Endothelial cell of umbilical vein (primary cell): ENCODE results near the gene COL19A1. TPM values are rescaled to one million over a fixed set of nuclear protein-coding genes. Genes with fewer than 3 reads are reported as not detected.

Source experiments
- BruUV-seq: library from RNA; stranded (reverse); fragments of 400-500 nt; replicated peaks from 2 replicates; lab custom pipeline; 2021; lab: Mats Ljungman, UMichigan
- CTCF ChIA-PET: fragments of 300-600, 350-600 bp; sonication (Branson Sonifier 250); formaldehyde crosslinking; loops from one replicate; lab custom pipeline; 2021; ENCODE audit warnings: antibody characterized with exemption, inconsistent platforms; lab: Charles Lee
- POLR2A ChIA-PET: fragments of 300-600, 350-600 bp; sonication (Branson Sonifier 250); formaldehyde crosslinking; loops from one replicate; lab custom pipeline; 2021; ENCODE audit warnings: antibody characterized with exemption, inconsistent platforms; lab: Charles Lee
- DNase-seq: peaks from one replicate; pipeline ENCODE4 v3.0.0-alpha.2; 2011; ENCODE audit warnings: low read depth, low spot score
- FAIRE-seq: peaks from 2 replicates; lab custom pipeline; 2011; peaks lifted over from hg19 to GRCh38; lab: Jason Lieb, UNC
- H2AFZ ChIP-seq: 2 replicates; pipeline ENCODE4 v1.6.0; 2012; ENCODE audit warnings: low read depth, low read length, control low read depth, inconsistent platforms
- H3K27ac ChIP-seq: 2 replicates; pipeline ENCODE4 v1.5.1; 2011; ENCODE audit warnings: low read depth, mild to moderate bottlenecking, control low read depth, low read length, moderate library complexity; ENCODE audit not compliant: insufficient read depth
- H3K27me3 ChIP-seq, 2 experiments: 2 replicates each; pipeline versions ENCODE4 v1.6.0 to v1.6.1; 2011; ENCODE audit warnings: low read length in 2 of 2, mixed read lengths in 1 of 2; ENCODE audit not compliant: control insufficient read depth in 2 of 2, insufficient read depth in 2 of 2
- H3K36me3 ChIP-seq, 2 experiments: 2 replicates in 1 of 2; 3 replicates in 1 of 2; pipeline ENCODE4 v1.5.1; 2011; ENCODE audit warnings: low read length in 2 of 2, mild to moderate bottlenecking in 1 of 2, moderate library complexity in 1 of 2; ENCODE audit not compliant: control insufficient read depth in 2 of 2, insufficient read depth in 2 of 2; ENCODE audit errors: extremely low read depth in 1 of 2
- H3K4me1 ChIP-seq: 3 replicates; pipeline ENCODE4 v1.5.1; 2011; ENCODE audit warnings: mild to moderate bottlenecking, low read length; ENCODE audit not compliant: control insufficient read depth, insufficient read depth; ENCODE audit errors: extremely low read depth
- H3K4me2 ChIP-seq: 2 replicates; pipeline ENCODE4 v1.6.1; 2011; ENCODE audit warnings: low read length, control low read depth, mixed read lengths; ENCODE audit not compliant: insufficient read depth
- H3K4me3 ChIP-seq, 3 experiments: fragments of 200-600 bp in 1 of 3; sonication (generic), shearing (Covaris generic) in 1 of 3; replicated peaks in 1 of 3; 2 replicates each; pipeline ENCODE4 v1.5.1; 2011 to 2016; ENCODE audit warnings: control low read depth in 3 of 3, low read length in 3 of 3, mild to moderate bottlenecking in 2 of 3, inconsistent platforms in 1 of 3, low read depth in 1 of 3, moderate library complexity in 1 of 3; ENCODE audit not compliant: insufficient read depth in 1 of 3
- H3K79me2 ChIP-seq: 2 replicates; pipeline ENCODE4 v1.6.0; 2012; ENCODE audit warnings: low read length, inconsistent platforms; ENCODE audit not compliant: control insufficient read depth, insufficient read depth
- H3K9ac ChIP-seq: replicated peaks from 2 replicates; pipeline ENCODE3; 2011; ENCODE audit warnings: low read length, control low read depth; ENCODE audit not compliant: insufficient read depth; ENCODE audit errors: extremely low read depth
- H3K9me1 ChIP-seq: replicated peaks from 3 replicates; pipeline ENCODE4 v1.6.0; 2011; ENCODE audit warnings: mild to moderate bottlenecking, low read length; ENCODE audit not compliant: control insufficient read depth, insufficient read depth; ENCODE audit errors: extremely low read depth
- H3K9me3 ChIP-seq: replicated peaks from 2 replicates; pipeline ENCODE4 v1.5.1; 2012; ENCODE audit warnings: low read length, inconsistent platforms; ENCODE audit not compliant: control insufficient read depth, insufficient read depth
- H4K20me1 ChIP-seq: replicated peaks from 2 replicates; pipeline ENCODE3; 2011; ENCODE audit warnings: mild to moderate bottlenecking, low read length; ENCODE audit not compliant: control insufficient read depth, insufficient read depth; ENCODE audit errors: extremely low read depth
- GATA2 ChIP-seq: IDR thresholded peaks from 2 replicates; pipeline ENCODE4 v1.7.0; 2011; ENCODE audit warnings: low read depth, mild to moderate bottlenecking, moderate library complexity, mixed read lengths, low read length; ENCODE audit not compliant: insufficient read length, insufficient read depth
- JUN ChIP-seq: IDR thresholded peaks from 2 replicates; pipeline ENCODE4 v1.6.1; 2011; ENCODE audit warnings: borderline replicate concordance, low read depth; ENCODE audit not compliant: insufficient read length, insufficient read depth
- MYC ChIP-seq: IDR thresholded peaks from one replicate; pipeline ENCODE4 v1.6.1; 2011; ENCODE audit warnings: mild to moderate bottlenecking, low read depth, low read length
- POLR2A ChIP-seq: IDR thresholded peaks from 2 replicates; pipeline ENCODE4 v1.6.1; 2012; ENCODE audit warnings: low read depth, mild to moderate bottlenecking, control low read depth, low read length
- POLR2AphosphoS5 ChIP-seq: IDR thresholded peaks from 2 replicates; pipeline ENCODE4 v1.6.1; 2012; ENCODE audit warnings: low read depth, mild to moderate bottlenecking, control low read depth, low read length, moderate library complexity; ENCODE audit not compliant: insufficient read depth
- dilution Hi-C: fragments of 300-500 bp; cut with MboI; formaldehyde crosslinking; loops from one replicate; pipeline ENCODE4 v1.15.0; 2019; ENCODE audit warnings: low sequenced_read_pairs; ENCODE audit not compliant: extremely low pct_ligation_motif_present
- intact Hi-C: fragments of 100-400 bp; cut with micrococcal nuclease; formaldehyde crosslinking; loops from one replicate; pipeline ENCODE4 v1.10.0; 2022
- polyA plus RNA-seq, 4 experiments: library from polyadenylated mRNA; depleted of rRNA in 3 of 4; stranded (reverse) in 3 of 4; unstranded in 1 of 4; fragments of >200 nt; gene quantifications; 2 replicates each; pipeline versions ENCODE4 v1.2.1 to v1.2.3, GENCODE V29; 2011 to 2012; ENCODE audit warnings: missing spikeins in 1 of 4
- total RNA-seq: library from RNA; stranded (reverse); gene quantifications from 2 replicates; pipeline ENCODE4 v1.2.3, GENCODE V29; 2021
- TF ChIP-seq, protein P1 (sequence below): IDR thresholded peaks from 2 replicates; pipeline ENCODE4 v1.6.1; 2011; ENCODE audit not compliant: insufficient read depth, insufficient read length
- TF ChIP-seq, protein P2 (sequence below), 2 donors: IDR thresholded peaks; 1 replicate in 1 of 2; 2 replicates in 1 of 2; pipeline ENCODE4 v1.5.1; 2011; ENCODE audit warnings: low read length in 2 of 2, mild to moderate bottlenecking in 2 of 2, moderate library complexity in 2 of 2, control low read depth in 1 of 2, inconsistent platforms in 1 of 2, low read depth in 1 of 2; ENCODE audit not compliant: insufficient read depth in 1 of 2; ENCODE audit errors: extremely low read depth in 1 of 2

The COL19A1 gene
- total and polyA plus RNA-seq, 2 donors (not counting 3 experiments of a cell fraction or from before 2014, with no cell fraction given): not detected

DNA sequence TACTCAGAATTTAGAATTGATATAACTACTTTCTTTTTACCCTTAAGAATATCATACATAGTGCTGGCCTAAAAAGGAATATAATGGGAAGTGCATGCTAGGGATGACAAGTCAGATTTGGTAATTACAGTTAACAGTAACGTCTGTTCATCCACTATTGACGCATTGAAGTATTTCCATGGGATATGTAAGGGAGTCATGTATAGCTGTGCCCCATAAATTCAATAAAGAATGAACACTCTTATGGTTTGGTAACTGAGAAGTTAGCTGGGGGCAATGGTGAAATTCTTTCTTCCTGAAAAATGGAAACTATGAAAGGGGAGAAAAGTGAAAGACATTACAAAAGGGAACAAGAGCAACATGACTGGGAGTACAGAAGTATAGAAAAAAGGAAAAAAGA is 2.6 kb upstream of the COL19A1 start:
- Histone ChIP-seq H3K4me2 (no peak overlapping the region), H3K4me1 (peaks cover 7% of the 10 kb centered on the region), H3K9ac (no peak overlapping the region), H3K27ac (no peak overlapping the region), H3K4me3 (no peak overlapping the region), H3K27me3 (peaks cover 22 to 40% of the 10 kb centered on the region in 2 experiments), H3K9me1 (no peaks in the 10 kb centered on the region), H4K20me1 (no peaks in the 10 kb centered on the region), H3K9me3 (no peaks in the 10 kb centered on the region), H3K79me2 (no peaks in the 10 kb centered on the region), H3K36me3 (no peaks in the 10 kb centered on the region), H2AFZ (no peak overlapping the region)
- BruUV-seq: no TSS peak
- dilution Hi-C loops: no loop called here
- CTCF ChIA-PET: no interaction called here
- DNase-seq (no peak), FAIRE-seq (no peak)
- POLR2A ChIA-PET: no interaction called here
- TF ChIP-seq, protein P1, sequence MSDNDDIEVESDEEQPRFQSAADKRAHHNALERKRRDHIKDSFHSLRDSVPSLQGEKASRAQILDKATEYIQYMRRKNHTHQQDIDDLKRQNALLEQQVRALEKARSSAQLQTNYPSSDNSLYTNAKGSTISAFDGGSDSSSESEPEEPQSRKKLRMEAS: no peak
- TF ChIP-seq POLR2A (no peak), GATA2 (no peak)
- TF ChIP-seq, protein P2, sequence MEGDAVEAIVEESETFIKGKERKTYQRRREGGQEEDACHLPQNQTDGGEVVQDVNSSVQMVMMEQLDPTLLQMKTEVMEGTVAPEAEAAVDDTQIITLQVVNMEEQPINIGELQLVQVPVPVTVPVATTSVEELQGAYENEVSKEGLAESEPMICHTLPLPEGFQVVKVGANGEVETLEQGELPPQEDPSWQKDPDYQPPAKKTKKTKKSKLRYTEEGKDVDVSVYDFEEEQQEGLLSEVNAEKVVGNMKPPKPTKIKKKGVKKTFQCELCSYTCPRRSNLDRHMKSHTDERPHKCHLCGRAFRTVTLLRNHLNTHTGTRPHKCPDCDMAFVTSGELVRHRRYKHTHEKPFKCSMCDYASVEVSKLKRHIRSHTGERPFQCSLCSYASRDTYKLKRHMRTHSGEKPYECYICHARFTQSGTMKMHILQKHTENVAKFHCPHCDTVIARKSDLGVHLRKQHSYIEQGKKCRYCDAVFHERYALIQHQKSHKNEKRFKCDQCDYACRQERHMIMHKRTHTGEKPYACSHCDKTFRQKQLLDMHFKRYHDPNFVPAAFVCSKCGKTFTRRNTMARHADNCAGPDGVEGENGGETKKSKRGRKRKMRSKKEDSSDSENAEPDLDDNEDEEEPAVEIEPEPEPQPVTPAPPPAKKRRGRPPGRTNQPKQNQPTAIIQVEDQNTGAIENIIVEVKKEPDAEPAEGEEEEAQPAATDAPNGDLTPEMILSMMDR (IDR thresholded peaks at IDR 0.05; ENCODE audit: extremely low read depth in 1 of 2, insufficient read depth in 1 of 2, low read depth in 1 of 2, low read length in 2 of 2): no peak
- intact Hi-C loops: no loop called here

DNA sequence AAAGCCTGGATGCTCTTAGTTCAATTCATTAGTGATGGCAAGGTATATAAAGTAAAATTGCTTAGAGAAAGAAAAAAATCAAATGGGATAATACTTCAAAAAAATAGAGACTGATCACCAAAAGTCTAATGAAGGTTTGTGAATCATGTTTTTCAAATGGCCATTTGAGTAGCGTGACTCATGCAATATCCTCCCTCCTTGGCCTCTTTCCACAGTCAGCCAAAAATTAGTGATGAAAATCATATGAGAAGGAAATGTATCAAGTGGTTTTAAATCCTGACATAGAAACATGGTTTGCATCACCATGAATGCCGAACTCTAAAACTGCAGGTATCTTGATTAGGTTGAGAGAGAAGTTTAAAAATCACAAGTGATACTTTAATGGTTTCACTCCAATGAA is 1.2 kb upstream of the COL19A1 start:
- no peak overlapping the region for H3K27ac ChIP-seq
- FAIRE-seq (no peak), DNase-seq (peak; percentile 4)

More for the DNA sequence above, 1.2 kb upstream of the COL19A1 start:
- Histone ChIP-seq H4K20me1 (no peaks in the 10 kb centered on the region), H2AFZ (no peak overlapping the region), H3K9ac (no peak overlapping the region), H3K36me3 (no peaks in the 10 kb centered on the region), H3K9me1 (no peaks in the 10 kb centered on the region), H3K4me2 (no peak overlapping the region), H3K9me3 (no peaks in the 10 kb centered on the region), H3K4me3 (no peak overlapping the region), H3K79me2 (no peaks in the 10 kb centered on the region), H3K27me3 (peaks cover 22 to 44% of the 10 kb centered on the region in 2 experiments), H3K4me1 (peaks cover 7% of the 10 kb centered on the region)
- CTCF ChIA-PET: interaction anchor here (0.6 to 1.0 kb wide), 2 partner anchors 8 to 30 kb away, joined by 3 read pairs; no protein-coding TSS in a partner anchor
- intact Hi-C loops: no loop called here
- POLR2A ChIA-PET: no interaction called here
- BruUV-seq: no TSS peak
- dilution Hi-C loops: no loop called here
- peak; percentile 30 for TF ChIP-seq JUN
- TF ChIP-seq POLR2A: no peak
- no peak for TF ChIP-seq MYC
- TF ChIP-seq GATA2: no peak
- TF ChIP-seq POLR2AphosphoS5: no peak
